KG1 (cell line): Measurements from ENCODE around the gene SAMD13.

Source experiments
- DNase-seq: peaks from one replicate; lab custom pipeline; 2025; lab: John Stamatoyannopoulos, UW

SAMD13 gene

GRCh38 chr1:84373436-84374141 lies 72.1 kb downstream of the SAMD13 start:
- DNase-seq, result no peak

GRCh38 chr1:84374991-84375696 lies 73.6 kb downstream of the SAMD13 start:
- DNase-seq, result no peak

GRCh38 chr1:84376000-84376910 lies 74.7 kb downstream of the SAMD13 start:
- DNase-seq, result no peak

GRCh38 chr1:84377480-84378095 lies 76.1 kb downstream of the SAMD13 start:
- no peak for DNase-seq

GRCh38 chr1:84379138-84379916 lies 77.8 kb downstream of the SAMD13 start:
- no peak for DNase-seq

- no peak for DNase-seq
Measured at GRCh38 chr1:84379917-84380180, 78.3 kb downstream of the SAMD13 start.

GRCh38 chr1:84382127-84382526 lies 80.6 kb downstream of the SAMD13 start:
- no peak for DNase-seq

GRCh38 chr1:84385347-84385746 lies 83.8 kb downstream of the SAMD13 start:
- DNase-seq, result no peak

- no peak for DNase-seq
Measured at GRCh38 chr1:84386716-84387479, 85.4 kb downstream of the SAMD13 start.

GRCh38 chr1:84387480-84388163 lies 86.1 kb downstream of the SAMD13 start:
- no peak for DNase-seq

GRCh38 chr1:84390226-84390625 lies 88.7 kb downstream of the SAMD13 start:
- DNase-seq, result no peak

- no peak for DNase-seq
Measured at GRCh38 chr1:84398175-84399155, 97.0 kb downstream of the SAMD13 start, which contains the start of gene DNASE2B. DNASE2B (plus strand) TSS chr1:84398484; CDS start chr1:84398565, 81 bp downstream.
